Activated naive CD4-positive, alpha-beta T cell treated with anti-CD3 and anti-CD28 coated beads, Interleukin-2, amount 50 U/mL, for 24 hours (primary cell): Measurements from ENCODE around the gene NCKIPSD.

Experiments
- H3K27ac Mint-ChIP-seq: one replicate; pipeline ENCODE4 v1.8.0; 2021; ENCODE audit warnings: mild to moderate bottlenecking, mixed read lengths
- H3K27me3 Mint-ChIP-seq: one replicate; pipeline ENCODE4 v1.8.0; 2021; ENCODE audit warnings: mixed read lengths
- H3K36me3 Mint-ChIP-seq: one replicate; pipeline ENCODE4 v1.8.0; 2021; ENCODE audit warnings: mixed read lengths
- H3K4me1 Mint-ChIP-seq: one replicate; pipeline ENCODE4 v1.8.0; 2021; ENCODE audit warnings: mixed read lengths
- H3K4me3 Mint-ChIP-seq: one replicate; pipeline ENCODE4 v1.8.0; 2021; ENCODE audit warnings: mild to moderate bottlenecking, mixed read lengths
- H3K9me3 Mint-ChIP-seq: one replicate; pipeline ENCODE4 v1.8.0; 2021; ENCODE audit warnings: mixed read lengths

The NCKIPSD gene

DNA sequence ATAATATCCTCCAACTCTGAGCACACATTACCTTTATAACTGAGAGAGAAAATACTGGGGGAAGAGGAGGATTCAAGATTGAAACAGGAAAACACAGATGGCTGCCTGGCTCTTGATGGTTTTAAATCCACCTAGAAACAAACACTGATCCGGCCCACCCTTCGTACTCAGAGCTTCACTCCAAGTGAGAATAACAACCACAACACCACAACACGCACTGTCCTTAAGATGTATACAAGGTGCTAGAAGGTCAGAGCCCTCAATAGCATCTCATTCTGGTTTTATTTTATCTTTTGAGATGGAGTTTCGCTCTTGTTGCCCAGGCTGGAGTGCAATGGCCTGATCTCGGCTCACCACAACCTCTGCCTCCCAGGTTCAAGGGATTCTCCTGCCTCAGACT lies 21.4 kb upstream of the NCKIPSD start:
- H3K4me3 Mint-ChIP-seq, result no peak overlapping the region
- H3K9me3 Mint-ChIP-seq, result no peaks in the 10 kb centered on the region
- peaks cover 1% of the 10 kb centered on the region for H3K36me3 Mint-ChIP-seq
- peaks cover 71% of the 10 kb centered on the region for H3K4me1 Mint-ChIP-seq
- no peak overlapping the region for H3K27ac Mint-ChIP-seq
- no peaks in the 10 kb centered on the region for H3K27me3 Mint-ChIP-seq

DNA sequence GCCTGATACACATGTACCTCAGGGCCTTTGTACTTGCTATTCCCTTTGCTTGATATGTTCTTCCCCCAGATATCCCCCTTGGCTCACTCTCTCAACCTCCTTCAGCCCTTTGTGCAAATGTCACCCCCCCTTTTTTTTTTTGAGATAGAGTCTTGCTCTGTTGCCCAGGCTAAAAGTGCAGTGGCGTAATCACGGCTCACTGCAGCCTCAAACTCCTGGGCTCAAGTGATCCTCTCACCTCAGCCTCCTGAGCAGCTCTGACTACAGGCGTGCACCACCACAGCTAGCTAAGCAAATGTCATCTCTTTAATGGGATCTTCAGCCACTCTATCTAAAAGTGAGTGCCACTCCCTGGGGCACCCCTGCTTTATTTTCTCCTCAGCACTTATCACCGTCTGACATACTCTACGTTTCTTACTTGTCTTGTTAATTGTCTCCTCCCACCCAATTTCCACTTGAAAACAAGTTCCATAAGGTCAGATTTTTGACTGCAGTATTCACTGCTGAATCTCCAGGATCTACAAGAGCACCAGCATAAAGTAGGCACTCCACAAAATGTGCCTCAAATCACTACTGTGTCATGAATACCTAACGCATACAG lies 16.7 kb upstream of the NCKIPSD start:
- Mint-ChIP-seq H3K4me3 (no peak overlapping the region), H3K36me3 (peaks cover 4% of the 10 kb centered on the region), H3K27me3 (no peaks in the 10 kb centered on the region), H3K9me3 (no peaks in the 10 kb centered on the region), H3K4me1 (peaks cover 50% of the 10 kb centered on the region), H3K27ac (peak overlapping the region; percentile 3)

DNA sequence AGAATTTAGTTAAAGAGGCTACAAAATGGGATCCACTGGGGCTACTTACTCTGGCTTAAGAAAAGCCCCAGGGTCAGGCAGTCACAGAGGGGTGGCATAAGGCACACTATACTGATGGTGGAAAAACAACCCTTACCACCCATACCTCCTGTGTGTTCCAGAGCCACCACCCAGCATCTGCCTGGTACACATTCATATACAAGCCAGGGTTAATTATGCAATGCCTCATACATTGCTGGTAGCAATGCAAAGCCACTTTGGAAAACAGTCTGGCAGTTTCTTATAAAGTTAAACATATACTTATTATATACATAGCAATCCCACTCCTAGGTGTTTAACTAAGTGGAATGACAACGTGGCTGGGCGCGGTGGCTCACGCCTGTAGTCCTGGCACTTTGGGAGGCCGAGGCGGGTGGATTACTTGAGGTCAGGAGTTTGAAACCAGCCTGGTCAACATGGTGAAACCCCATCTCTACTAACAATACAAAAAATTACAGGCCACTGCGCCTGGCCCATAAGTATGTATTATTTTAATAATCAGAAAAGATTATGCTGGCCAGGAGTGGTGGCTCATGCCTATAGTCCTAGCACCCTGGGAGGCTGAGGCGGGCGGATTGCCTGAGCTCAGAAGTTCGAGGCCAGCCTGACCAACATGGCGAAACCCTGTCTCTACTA lies 15.2 kb upstream of the NCKIPSD start:
- Mint-ChIP-seq H3K27me3 (no peaks in the 10 kb centered on the region), H3K4me1 (peaks cover 44% of the 10 kb centered on the region), H3K36me3 (peaks cover 6% of the 10 kb centered on the region)

DNA sequence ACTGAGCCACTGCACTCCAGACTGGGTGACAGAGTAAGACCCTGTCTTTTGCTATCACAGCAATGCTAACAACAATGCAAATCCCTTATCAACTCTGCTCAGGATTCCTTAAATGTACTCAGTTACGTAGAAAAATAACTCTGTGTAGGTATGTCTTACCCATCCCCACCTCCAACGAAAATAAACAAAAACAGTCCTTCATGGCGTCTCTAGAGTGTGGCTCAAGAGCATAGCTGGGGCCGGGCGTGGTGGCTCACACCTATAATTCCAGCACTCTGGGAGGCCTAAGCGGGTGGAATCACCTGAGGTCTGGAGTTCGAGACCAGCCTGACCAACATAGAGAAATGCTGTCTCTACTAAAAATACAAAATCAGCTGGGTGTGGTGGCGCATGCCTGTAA lies 13.2 kb upstream of the NCKIPSD start:
- Mint-ChIP-seq H3K9me3 (no peaks in the 10 kb centered on the region), H3K27ac (no peak overlapping the region), H3K4me3 (no peak overlapping the region), H3K36me3 (peaks cover 6% of the 10 kb centered on the region), H3K27me3 (no peaks in the 10 kb centered on the region), H3K4me1 (peaks cover 42% of the 10 kb centered on the region)

More for the DNA sequence above, 15.2 kb upstream of the NCKIPSD start:
- Mint-ChIP-seq H3K27ac (no peak overlapping the region), H3K4me3 (no peak overlapping the region), H3K9me3 (no peaks in the 10 kb centered on the region)

DNA sequence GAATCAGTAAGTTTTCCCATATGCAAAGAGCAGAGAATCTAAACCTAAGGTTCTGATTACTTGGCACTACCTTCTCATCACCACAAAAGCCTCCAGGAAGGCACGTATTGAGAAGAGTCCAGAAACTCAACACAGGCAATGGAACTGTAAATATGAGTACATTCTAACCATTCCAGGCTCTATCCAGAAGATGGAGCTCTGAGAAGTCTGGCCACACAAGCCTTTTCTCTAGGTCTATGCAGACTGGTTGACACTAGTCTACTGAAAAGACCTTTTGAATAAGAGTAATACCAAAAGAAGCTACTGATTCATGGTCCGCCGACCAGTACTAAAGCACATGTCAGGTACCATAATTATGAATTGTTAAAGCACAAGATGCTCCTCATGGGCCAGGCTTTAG lies 12.2 kb upstream of the NCKIPSD start:
- H3K27me3 Mint-ChIP-seq, result no peaks in the 10 kb centered on the region
- peaks cover 35% of the 10 kb centered on the region for H3K4me1 Mint-ChIP-seq
- H3K36me3 Mint-ChIP-seq, result peaks cover 6% of the 10 kb centered on the region
- H3K4me3 Mint-ChIP-seq, result no peak overlapping the region
- H3K27ac Mint-ChIP-seq, result no peak overlapping the region
- H3K9me3 Mint-ChIP-seq, result no peaks in the 10 kb centered on the region

DNA sequence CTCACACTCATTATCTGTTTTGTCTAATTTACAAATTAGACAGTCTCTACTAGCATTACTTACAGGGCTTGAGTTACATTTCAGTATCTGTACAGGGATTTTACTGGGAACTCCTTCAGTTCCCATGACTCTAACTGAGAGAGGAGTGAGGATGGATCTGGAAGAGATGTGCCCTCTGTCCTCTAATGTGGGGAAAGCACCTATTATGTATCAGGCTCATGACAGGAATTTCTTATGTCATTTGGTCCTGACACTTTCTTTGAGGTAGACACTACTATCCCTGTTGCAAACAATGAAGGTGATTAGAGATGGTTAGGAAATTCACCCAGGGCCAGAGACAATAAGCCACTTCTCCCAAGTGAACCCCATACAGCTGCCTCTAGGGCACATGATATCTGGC lies 10.9 kb upstream of the NCKIPSD start:
- Mint-ChIP-seq H3K4me1 (peaks cover 26% of the 10 kb centered on the region), H3K36me3 (peaks cover 8% of the 10 kb centered on the region), H3K27me3 (no peaks in the 10 kb centered on the region), H3K27ac (peak overlapping the region; percentile 30), H3K9me3 (no peaks in the 10 kb centered on the region), H3K4me3 (no peak overlapping the region)

DNA sequence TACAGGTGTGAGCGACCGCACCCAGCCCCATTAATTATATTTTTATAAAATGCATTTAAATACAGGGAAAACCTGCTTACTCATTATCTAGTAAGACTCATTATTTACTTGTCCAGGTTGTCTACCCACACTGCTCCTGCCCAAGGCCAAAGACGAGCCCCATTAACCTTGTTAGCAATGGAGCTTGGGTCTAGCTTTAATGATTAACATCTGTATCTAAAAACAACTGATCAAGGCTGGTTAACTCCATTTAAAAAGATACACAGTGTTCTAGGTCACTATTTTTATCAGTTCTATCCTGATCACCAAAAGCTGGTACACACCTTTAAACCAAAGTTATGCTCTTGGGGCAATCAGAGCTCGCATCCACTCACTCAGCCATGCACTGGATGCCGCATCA lies 10.4 kb upstream of the NCKIPSD start:
- peak overlapping the region; percentile 30 for H3K27ac Mint-ChIP-seq
- no peak overlapping the region for H3K4me3 Mint-ChIP-seq
- no peaks in the 10 kb centered on the region for H3K27me3 Mint-ChIP-seq
- H3K9me3 Mint-ChIP-seq, result no peaks in the 10 kb centered on the region
- peaks cover 26% of the 10 kb centered on the region for H3K4me1 Mint-ChIP-seq
- peaks cover 9% of the 10 kb centered on the region for H3K36me3 Mint-ChIP-seq

DNA sequence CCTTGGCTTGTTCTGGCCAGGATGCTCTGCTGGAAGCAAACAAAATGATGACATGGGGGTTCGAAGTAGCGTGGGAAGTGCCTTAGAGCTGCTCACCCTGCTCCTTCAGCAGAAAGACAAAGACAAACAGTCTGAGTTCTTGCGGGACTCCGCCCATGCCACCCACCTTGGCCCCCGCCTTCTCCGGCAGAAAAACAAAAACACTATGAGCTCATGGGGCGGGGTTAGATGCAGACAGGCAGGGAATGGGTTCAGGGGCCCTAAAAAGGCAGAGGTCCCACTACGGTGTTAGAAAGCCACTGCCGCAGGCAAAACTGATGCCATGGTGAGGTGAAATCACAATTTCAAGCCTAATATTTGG lies 9.7 kb upstream of the NCKIPSD start:
- Mint-ChIP-seq H3K36me3 (peaks cover 11% of the 10 kb centered on the region), H3K27ac (no peak overlapping the region), H3K4me1 (peaks cover 24% of the 10 kb centered on the region), H3K9me3 (no peaks in the 10 kb centered on the region), H3K4me3 (no peak overlapping the region), H3K27me3 (no peaks in the 10 kb centered on the region)

DNA sequence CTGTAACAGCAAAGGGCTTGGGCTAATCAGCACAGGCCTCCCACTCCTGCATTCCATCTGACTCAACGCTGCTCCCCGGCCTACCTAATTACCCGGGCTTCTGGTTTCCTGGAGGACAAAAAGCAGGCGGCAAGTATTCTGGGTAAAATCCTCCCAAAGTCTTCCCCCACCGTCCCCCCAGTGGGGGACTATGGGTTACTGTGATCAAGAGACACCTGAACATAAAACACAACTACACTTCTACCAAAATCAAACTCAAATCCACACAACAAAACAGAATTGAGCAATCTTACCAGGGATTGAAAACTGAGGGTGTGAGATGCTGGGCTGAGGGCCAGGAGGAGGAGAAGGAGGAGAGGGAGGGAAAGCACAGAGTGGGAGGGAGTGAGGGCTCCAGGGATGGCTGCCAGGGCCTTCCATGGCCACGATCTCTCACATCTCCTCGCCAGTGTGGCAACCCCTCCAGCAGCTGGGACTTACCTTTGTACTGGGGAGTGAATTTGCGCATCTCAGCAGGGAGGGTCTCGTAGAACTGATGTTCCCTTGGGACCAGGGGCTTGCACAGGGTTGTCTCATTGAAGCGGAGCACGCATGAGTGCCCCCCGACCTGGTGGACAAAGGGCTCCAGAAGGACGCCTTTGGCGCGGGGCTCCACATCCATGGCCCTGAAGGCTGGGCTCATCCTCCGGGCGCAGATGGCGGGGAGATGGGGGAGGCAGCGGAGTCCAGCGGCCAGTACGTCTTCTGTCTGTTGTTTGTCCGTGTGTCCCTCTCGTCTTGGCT lies 9.1 kb upstream of the NCKIPSD start:
- Mint-ChIP-seq H3K4me1 (peaks cover 19% of the 10 kb centered on the region), H3K27me3 (no peaks in the 10 kb centered on the region), H3K27ac (peak overlapping the region; percentile 77), H3K9me3 (no peaks in the 10 kb centered on the region), H3K36me3 (peaks cover 14% of the 10 kb centered on the region), H3K4me3 (no peak overlapping the region)

DNA sequence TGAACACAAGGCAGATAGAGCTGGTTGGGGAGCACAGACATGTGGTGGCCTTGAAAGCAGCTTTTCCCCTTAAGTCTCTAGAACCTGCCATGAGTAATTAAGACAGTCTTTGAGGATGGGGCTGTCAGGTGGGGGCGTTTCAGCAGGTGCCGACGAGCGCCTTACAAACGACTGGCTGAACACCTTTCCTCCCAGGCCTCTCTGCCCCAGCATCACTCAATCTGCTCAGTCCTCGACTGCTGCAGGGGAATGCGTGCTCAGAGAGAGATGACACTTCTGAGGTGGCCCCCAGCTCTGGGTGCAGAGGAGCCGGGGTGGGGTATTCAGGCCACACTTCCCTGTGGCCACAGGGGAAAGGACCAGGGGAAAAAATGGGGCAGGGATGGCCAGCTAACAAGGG lies 8.1 kb upstream of the NCKIPSD start:
- H3K9me3 Mint-ChIP-seq, result no peaks in the 10 kb centered on the region
- no peaks in the 10 kb centered on the region for H3K27me3 Mint-ChIP-seq
- peak overlapping the region; percentile 8 for H3K27ac Mint-ChIP-seq
- peaks cover 12% of the 10 kb centered on the region for H3K36me3 Mint-ChIP-seq
- H3K4me1 Mint-ChIP-seq, result peaks cover 12% of the 10 kb centered on the region
- no peak overlapping the region for H3K4me3 Mint-ChIP-seq

DNA sequence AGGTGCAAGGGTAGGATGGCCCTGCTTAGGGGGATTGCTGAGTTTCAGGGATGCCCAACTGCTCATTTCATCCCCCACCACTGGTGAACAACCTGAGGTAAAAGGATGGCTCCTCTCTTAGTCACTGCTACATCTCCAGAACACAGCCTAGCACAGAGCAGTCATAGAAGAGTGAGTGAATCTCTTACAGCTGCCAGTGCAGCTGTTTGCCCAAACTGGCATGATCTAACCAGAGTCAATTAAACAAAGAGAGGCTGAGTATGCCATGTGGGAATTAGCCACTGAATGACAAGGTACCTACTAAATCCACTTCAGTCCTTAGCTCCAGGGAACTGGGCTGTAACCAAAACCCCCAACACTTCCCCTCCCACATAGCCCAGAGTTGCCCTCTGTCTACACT lies 6.8 kb upstream of the NCKIPSD start:
- Mint-ChIP-seq H3K4me3 (no peak overlapping the region), H3K36me3 (peaks cover 14% of the 10 kb centered on the region), H3K27me3 (no peaks in the 10 kb centered on the region), H3K4me1 (peaks cover 10% of the 10 kb centered on the region), H3K27ac (no peak overlapping the region), H3K9me3 (no peaks in the 10 kb centered on the region)

DNA sequence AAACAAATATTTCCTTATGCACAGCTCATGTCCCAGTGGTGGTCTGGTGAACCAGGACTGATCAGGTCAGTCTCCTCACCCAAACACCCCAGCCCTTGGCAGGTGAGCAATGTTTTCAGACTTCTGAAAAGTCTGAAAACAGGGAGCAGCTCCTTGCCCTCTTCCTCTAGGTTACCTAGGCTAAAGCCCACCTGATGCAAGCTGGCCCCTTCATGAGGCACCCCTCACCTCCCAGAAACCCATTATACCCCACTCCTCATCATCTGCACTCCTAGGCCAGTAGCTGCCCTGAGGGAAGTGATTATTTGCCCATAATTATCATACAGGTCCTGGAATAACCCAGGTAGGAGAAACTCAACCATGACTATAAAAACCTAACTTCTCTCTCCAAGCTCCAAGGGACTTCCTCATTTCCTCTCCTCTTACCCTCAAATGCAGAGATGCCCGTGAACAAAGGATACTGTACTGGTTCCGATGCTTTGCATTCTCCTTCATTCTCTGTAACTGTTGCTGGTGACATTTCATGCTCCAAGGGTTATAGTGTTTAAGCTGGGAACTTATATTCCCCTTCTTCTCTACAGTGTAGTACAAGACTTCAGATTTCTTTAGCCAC lies 5.2 kb upstream of the NCKIPSD start:
- peaks cover 10% of the 10 kb centered on the region for H3K4me1 Mint-ChIP-seq
- H3K36me3 Mint-ChIP-seq, result peaks cover 12% of the 10 kb centered on the region
- no peak overlapping the region for H3K27ac Mint-ChIP-seq
- H3K9me3 Mint-ChIP-seq, result no peaks in the 10 kb centered on the region
- no peaks in the 10 kb centered on the region for H3K27me3 Mint-ChIP-seq
- H3K4me3 Mint-ChIP-seq, result no peak overlapping the region

DNA sequence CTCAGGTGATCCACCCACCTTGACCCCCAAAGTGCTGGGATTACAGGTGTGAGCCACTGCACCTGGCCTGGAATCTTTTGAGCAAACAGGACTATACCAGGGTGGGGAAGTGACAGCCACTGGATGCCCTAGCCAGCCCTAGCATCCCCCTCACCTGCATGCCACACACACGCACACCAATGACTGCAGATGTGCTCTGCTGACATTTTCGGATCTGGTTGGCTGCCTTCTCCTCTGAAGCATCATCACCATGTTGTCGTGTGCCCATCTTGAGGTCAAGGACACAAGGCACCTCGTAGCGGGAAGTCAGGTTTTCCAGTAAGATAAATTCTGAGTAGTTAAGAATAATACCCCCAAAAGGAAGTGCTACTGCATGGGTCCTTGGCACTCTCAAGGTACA lies 3.7 kb upstream of the NCKIPSD start:
- H3K9me3 Mint-ChIP-seq, result no peaks in the 10 kb centered on the region
- H3K4me1 Mint-ChIP-seq, result peaks cover 16% of the 10 kb centered on the region
- no peaks in the 10 kb centered on the region for H3K27me3 Mint-ChIP-seq
- no peak overlapping the region for H3K4me3 Mint-ChIP-seq
- H3K27ac Mint-ChIP-seq, result no peak overlapping the region
- peaks cover 11% of the 10 kb centered on the region for H3K36me3 Mint-ChIP-seq

DNA sequence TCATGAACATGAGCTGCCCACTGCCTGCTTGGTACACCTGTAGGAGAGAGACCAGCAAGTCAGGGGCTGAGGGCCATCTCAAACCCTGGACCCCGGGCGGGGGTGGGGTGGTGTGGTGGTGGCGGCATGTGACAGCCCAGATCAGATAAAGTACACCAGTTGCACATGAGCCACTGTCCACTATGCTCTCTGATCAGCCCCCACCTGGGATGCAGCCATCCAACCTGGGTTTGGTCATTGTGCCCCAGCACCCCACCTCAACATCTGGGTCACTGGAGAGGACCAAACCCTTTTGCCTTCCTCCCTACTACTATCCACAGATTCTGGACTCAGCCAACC lies 3.0 kb upstream of the NCKIPSD start:
- H3K4me3 Mint-ChIP-seq, result no peak overlapping the region
- H3K9me3 Mint-ChIP-seq, result no peaks in the 10 kb centered on the region
- H3K4me1 Mint-ChIP-seq, result peaks cover 22% of the 10 kb centered on the region
- H3K27ac Mint-ChIP-seq, result no peak overlapping the region
- H3K27me3 Mint-ChIP-seq, result no peaks in the 10 kb centered on the region
- peaks cover 11% of the 10 kb centered on the region for H3K36me3 Mint-ChIP-seq

DNA sequence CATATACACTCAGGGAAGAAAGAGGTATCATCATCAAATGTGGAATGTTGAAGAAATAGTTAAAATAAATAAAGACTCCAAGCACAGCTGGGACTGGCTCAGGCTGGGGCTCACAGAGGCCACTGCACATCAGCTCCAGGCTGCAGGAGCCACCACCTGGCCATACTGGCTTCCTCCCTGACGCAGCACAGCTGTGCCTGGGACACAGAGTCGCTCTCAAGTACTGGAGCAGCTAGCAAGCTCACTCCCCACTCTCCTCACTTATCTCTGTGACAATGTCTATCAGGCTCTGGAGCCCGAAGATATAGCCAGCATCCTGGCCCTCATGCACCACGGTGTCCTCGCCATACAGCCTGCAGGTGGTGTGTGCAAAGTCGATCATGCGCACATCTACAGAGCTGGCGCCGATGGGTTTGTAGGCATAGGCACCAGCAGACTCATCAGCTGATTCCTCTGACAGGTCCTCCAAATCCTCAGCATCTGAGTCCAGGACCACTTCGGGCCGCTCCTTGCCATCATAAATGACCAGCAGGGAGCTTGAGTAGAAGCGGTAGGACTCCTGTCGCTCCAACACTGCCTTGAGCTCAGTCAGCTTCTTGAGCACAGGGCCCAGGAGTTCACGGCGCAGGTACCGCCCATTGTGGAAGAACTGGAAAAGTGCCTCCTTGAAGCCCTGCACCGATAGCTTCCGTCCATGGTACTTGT lies 2.5 kb upstream of the NCKIPSD start:
- Mint-ChIP-seq H3K36me3 (peaks cover 11% of the 10 kb centered on the region), H3K27ac (no peak overlapping the region), H3K4me3 (no peak overlapping the region), H3K9me3 (no peaks in the 10 kb centered on the region), H3K4me1 (peaks cover 27% of the 10 kb centered on the region), H3K27me3 (no peaks in the 10 kb centered on the region)
